AG09309 (cell line): Measurements from ENCODE around the gene MUC20.

ENCODE experiments used
- DNase-seq: peaks from one replicate; pipeline ENCODE4 v3.0.0-alpha.2; 2010; ENCODE audit warnings: low read depth
- H3K4me3 ChIP-seq: 2 replicates; pipeline ENCODE4 v1.5.1; 2011; ENCODE audit warnings: mild to moderate bottlenecking, low read depth, low read length, moderate library complexity; ENCODE audit not compliant: control insufficient read depth
- CTCF ChIP-seq: IDR thresholded peaks from 2 replicates; pipeline ENCODE4 v1.5.1; 2011; ENCODE audit warnings: mild to moderate bottlenecking, low read depth, low read length, inconsistent platforms; ENCODE audit not compliant: insufficient read depth, control insufficient read depth; ENCODE audit errors: missing control alignments

Gene MUC20

GRCh38 chr3:195754141-195754540 is 33.4 kb downstream of the MUC20 start:
- DNase-seq, result no peak
- no peak overlapping the region for H3K4me3 ChIP-seq
- no peak for TF ChIP-seq CTCF

- no peak overlapping the region for H3K4me3 ChIP-seq
- TF ChIP-seq CTCF, result no peak
- DNase-seq, result no peak
These were observed 34.1 kb downstream of the MUC20 start for GRCh38 chr3:195754906-195755305.

- no peak for DNase-seq
- TF ChIP-seq CTCF, result no peak
- H3K4me3 ChIP-seq, result no peak overlapping the region
These were observed 34.6 kb downstream of the MUC20 start for GRCh38 chr3:195755391-195755790.

- DNase-seq, result no peak
- no peak for TF ChIP-seq CTCF
- no peak overlapping the region for H3K4me3 ChIP-seq
These were observed 35.3 kb downstream of the MUC20 start for GRCh38 chr3:195755791-195756676.

- no peak overlapping the region for H3K4me3 ChIP-seq
- no peak for DNase-seq
- no peak for TF ChIP-seq CTCF
These were observed 36.6 kb downstream of the MUC20 start for GRCh38 chr3:195757438-195757770.

- no peak overlapping the region for H3K4me3 ChIP-seq
- TF ChIP-seq CTCF, result no peak
- DNase-seq, result no peak
These were observed 37.0 kb downstream of the MUC20 start for GRCh38 chr3:195757827-195758226.
